K562 (cell line): ENCODE measurements around the gene KCNJ15. TPM values are rescaled to one million over a fixed set of nuclear protein-coding genes. Genes with fewer than 3 reads are reported as not detected.

Experiments used
- ATAC-seq: fragments of 200-7000 bp; cut with Tn5 transposase; 3 replicates; pipeline ENCODE4 v1.9.1; 2020; ENCODE audit warnings: moderate library complexity
- BruUV-seq: library from RNA; stranded (reverse); fragments of 400-500 nt; replicated peaks from 2 replicates; lab custom pipeline; 2021; lab: Mats Ljungman, UMichigan
- CTCF ChIA-PET: fragments of 300-600 bp; formaldehyde crosslinking; extraction: SDS; loops from one replicate; lab custom pipeline; 2021; ENCODE audit warnings: low intra/inter-chr PET ratio; lab: Yijun Ruan, JAX
- POLR2A ChIA-PET: fragments of 300-600, 350-650 bp; sonication (Branson Sonifier 250); formaldehyde crosslinking; extraction: SDS; loops from one replicate; lab custom pipeline; 2021; ENCODE audit warnings: antibody characterized with exemption, inconsistent platforms; lab: Yijun Ruan, JAX
- DNase-seq, 4 experiments: peaks; one replicate each; pipeline versions ENCODE4 v3.0.0 to v3.0.0-alpha.2; 2011 to 2018; ENCODE audit warnings: low spot score in 3 of 4, mixed read lengths in 3 of 4; ENCODE audit errors: extremely low read depth in 1 of 4
- FAIRE-seq: peaks from 2 replicates; lab custom pipeline; 2011; peaks lifted over from hg19 to GRCh38; lab: Jason Lieb, UNC
- H2AFZ ChIP-seq: 2 replicates; pipeline ENCODE4 v1.6.0; 2011; ENCODE audit warnings: low read depth, low read length, control low read depth, inconsistent platforms
- H3K27ac ChIP-seq: fragments of 200-600 bp; 3 replicates; pipeline ENCODE4 v1.8.0; 2011; ENCODE audit warnings: low read depth, mild to moderate bottlenecking, control low read depth, inconsistent platforms, low read length, moderate library complexity, mixed read lengths; ENCODE audit errors: extremely low read depth
- H3K27me3 ChIP-seq, 2 experiments: fragments of 300-600 bp in 1 of 2; 2 replicates in 1 of 2; 3 replicates in 1 of 2; pipeline versions ENCODE4 v1.6.0 to v1.8.0; 2011; ENCODE audit warnings: inconsistent platforms in 2 of 2, low read length in 2 of 2, mild to moderate bottlenecking in 1 of 2, mixed read lengths in 1 of 2, moderate library complexity in 1 of 2; ENCODE audit not compliant: control insufficient read depth in 2 of 2, insufficient read depth in 2 of 2
- H3K36me3 ChIP-seq: fragments of 300-600 bp; 3 replicates; pipeline ENCODE4 v1.8.0; 2011; ENCODE audit warnings: mild to moderate bottlenecking, low read length, inconsistent platforms; ENCODE audit not compliant: control insufficient read depth, insufficient read depth
- H3K4me1 ChIP-seq, 2 experiments: fragments of 200-600 bp in 1 of 2; replicated peaks in 1 of 2; 2 replicates in 1 of 2; 3 replicates in 1 of 2; pipeline versions ENCODE4 v1.5.1 to v1.8.0; 2011; ENCODE audit warnings: inconsistent platforms in 2 of 2, low read length in 2 of 2, mild to moderate bottlenecking in 1 of 2, mixed read lengths in 1 of 2, moderate library complexity in 1 of 2; ENCODE audit not compliant: control insufficient read depth in 2 of 2, insufficient read depth in 2 of 2
- H3K4me2 ChIP-seq: 2 replicates; pipeline ENCODE4 v1.6.1; 2011; ENCODE audit warnings: low read length, control low read depth, inconsistent platforms, mixed read lengths; ENCODE audit not compliant: insufficient read depth
- H3K4me3 ChIP-seq: fragments of 200-600 bp; sonication (generic), shearing (Covaris generic); 2 replicates; pipeline ENCODE4 v1.5.1; 2016; ENCODE audit warnings: control low read depth, inconsistent platforms
- H3K79me2 ChIP-seq: fragments of 200-600 bp; 3 replicates; pipeline ENCODE4 v1.8.0; 2011; ENCODE audit warnings: low read length, inconsistent platforms; ENCODE audit not compliant: control insufficient read depth, insufficient read depth
- H3K9ac ChIP-seq, 2 experiments: 2 replicates each; pipeline versions ENCODE4 v1.6.0 to v1.6.1; 2011; ENCODE audit warnings: low read depth in 2 of 2, low read length in 2 of 2, control low read depth in 1 of 2, inconsistent platforms in 1 of 2, mild to moderate bottlenecking in 1 of 2, mixed read lengths in 1 of 2; ENCODE audit not compliant: insufficient read depth in 1 of 2
- H3K9me1 ChIP-seq: one replicate; pipeline ENCODE4 v1.6.0; 2011; ENCODE audit warnings: inconsistent platforms, mild to moderate bottlenecking, low read length, moderate library complexity; ENCODE audit not compliant: control insufficient read depth, insufficient read depth
- H3K9me3 ChIP-seq: replicated peaks from 2 replicates; pipeline ENCODE4 v1.5.1; 2011; ENCODE audit warnings: low read depth, low read length, inconsistent platforms; ENCODE audit not compliant: control insufficient read depth, insufficient read depth
- H4K20me1 ChIP-seq: replicated peaks from 2 replicates; pipeline ENCODE4 v1.6.1; 2011; ENCODE audit warnings: low read length, inconsistent platforms, mixed read lengths; ENCODE audit not compliant: control insufficient read depth, insufficient read depth
- AFF1 ChIP-seq, 2 experiments: fragments of 450-650 bp; IDR thresholded peaks; 2 replicates each; pipeline ENCODE4 v1.6.1; 2018; ENCODE audit warnings: mild to moderate bottlenecking in 2 of 2, low read depth in 1 of 2; ENCODE audit not compliant: partially characterized antibody in 2 of 2
- CBX3 ChIP-seq, 2 experiments: IDR thresholded peaks; 1 replicate in 1 of 2; 2 replicates in 1 of 2; pipeline ENCODE4 v1.6.1; 2012; ENCODE audit warnings: inconsistent platforms in 2 of 2, low read length in 2 of 2, borderline replicate concordance in 1 of 2, control low read depth in 1 of 2
- HDGF ChIP-seq: fragments of 450-650 bp; IDR thresholded peaks from 2 replicates; pipeline ENCODE4 v1.6.1; 2016
- HES1 ChIP-seq: fragments of 450-650 bp; IDR thresholded peaks from 2 replicates; pipeline ENCODE4 v1.6.1; 2016; ENCODE audit warnings: low read depth, mild to moderate bottlenecking, moderate library complexity
- HNRNPL ChIP-seq: fragments of 200-400 bp; formaldehyde crosslinking; IDR thresholded peaks from 2 replicates; pipeline ENCODE4 v1.6.1; 2017; ENCODE audit warnings: low read depth, mild to moderate bottlenecking, low read length
- NELFE ChIP-seq: IDR thresholded peaks from 2 replicates; pipeline ENCODE4 v1.6.1; 2011; ENCODE audit warnings: mild to moderate bottlenecking; ENCODE audit not compliant: insufficient read depth, insufficient read length
- NR3C1 ChIP-seq: sonication (generic); formaldehyde crosslinking; IDR thresholded peaks from 2 replicates; pipeline ENCODE4 v1.8.1; 2022; ENCODE audit warnings: missing genetic modification reagents
- ZNF274 ChIP-seq: IDR thresholded peaks from 2 replicates; pipeline ENCODE4 v1.6.1; 2011; ENCODE audit warnings: low read depth, mild to moderate bottlenecking, low read length, moderate library complexity, borderline replicate concordance
- ZNF584 ChIP-seq: fragments of 200-800 bp; sonication (Bioruptor generic); IDR thresholded peaks from 2 replicates; pipeline ENCODE4 v1.6.1; 2016; ENCODE audit warnings: low read depth, mild to moderate bottlenecking, missing genetic modification characterization, missing compliant biosample characterization
- WGBS: fragments of 100-300 bp; shearing (Covaris generic); methylation state at CpG from one replicate; pipeline ENCODE4 v1.1.6; 2016; ENCODE audit warnings: low coverage, mixed read lengths; ENCODE audit not compliant: insufficient coverage; ENCODE audit errors: missing lambda C conversion rate; 5-methylcytosine and 5-hydroxymethylcytosine counted together
- in situ Hi-C: fragments of 300-500 bp; cut with MboI; formaldehyde crosslinking; loops from 4 replicates; pipeline ENCODE4 v1.15.0; 2018; ENCODE audit warnings: inconsistent platforms, mixed read lengths
- intact Hi-C: fragments of 100-400 bp; cut with micrococcal nuclease; formaldehyde crosslinking; loops from 2 replicates; pipeline ENCODE4 v1.14.2; 2022
- polyA plus RNA-seq, 8 experiments: library from polyadenylated mRNA; depleted of rRNA in 4 of 8; stranded (reverse) in 5 of 8; unstranded in 3 of 8; fragments of >200 nt; fragmentation: Nextera tagmentation in 2 of 8; fragmentation: Illumina TruSeq in 1 of 8; extraction: Ambion mirVana in 2 of 8; extraction: Trizol in 1 of 8; gene quantifications; 2 replicates each; pipeline versions ENCODE4 v1.2.1 to v1.2.3, GENCODE V29; 2011 to 2014; ENCODE audit warnings: inconsistent platforms in 1 of 8, missing spikeins in 1 of 8
- total RNA-seq, 7 experiments: library from RNA; depleted of rRNA in 6 of 7; stranded (reverse); fragments of >200 nt in 6 of 7; fragmentation: Illumina TruSeq in 2 of 7; extraction: Trizol in 2 of 7; gene quantifications; 2 replicates each; pipeline versions ENCODE4 v1.2.1 to v1.2.3, GENCODE V29; 2011 to 2021; ENCODE audit warnings: low replicate concordance in 1 of 7

KCNJ15 gene
- total and polyA plus RNA-seq, 9 of the 15 experiments (the other 6 are each of a cell fraction or from before 2014, with no cell fraction given): 0.20 to 3.0 (median 0.72) TPM; not detected in 1

DNA sequence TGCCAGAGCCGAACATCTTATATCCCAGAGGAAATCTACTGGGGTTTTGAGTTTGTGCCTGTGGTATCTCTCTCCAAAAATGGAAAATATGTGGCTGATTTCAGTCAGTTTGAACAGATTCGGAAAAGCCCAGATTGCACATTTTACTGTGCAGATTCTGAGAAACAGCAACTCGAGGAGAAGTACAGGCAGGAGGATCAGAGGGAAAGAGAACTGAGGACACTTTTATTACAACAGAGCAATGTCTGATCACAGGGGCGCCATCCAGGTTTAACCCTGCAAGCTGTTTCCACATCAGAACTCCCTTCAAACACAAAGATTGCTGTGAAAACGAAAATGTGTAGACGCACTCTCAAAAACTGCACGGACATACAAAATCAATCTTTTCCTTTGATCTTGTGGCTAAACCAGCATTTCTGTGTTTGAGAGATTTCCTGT is 43.4 kb downstream of the KCNJ15 start:
- Histone ChIP-seq H3K27ac (no peak overlapping the region), H3K4me1 (no peaks in the 10 kb centered on the region), H3K9me3 (no peaks in the 10 kb centered on the region), H3K27me3 (peaks cover 8 to 21% of the 10 kb centered on the region in 2 experiments; a peak in 4 of 5 replicates), H3K4me3 (no peak overlapping the region), H3K9me1 (no peaks in the 10 kb centered on the region), H3K9ac (no peak overlapping the region), H2AFZ (no peak overlapping the region), H3K4me2 (no peak overlapping the region), H3K36me3 (no peaks in the 10 kb centered on the region), H3K79me2 (no peaks in the 10 kb centered on the region), H4K20me1 (no peaks in the 10 kb centered on the region)
- intact Hi-C loops (no loop called here), in situ Hi-C loops (no loop called here)
- DNase-seq (no peak), FAIRE-seq (no peak), ATAC-seq (no peak)
- TF ChIP-seq ZNF274 (no peak), ZNF584 (no peak), HDGF (no peak), HES1 (no peak), CBX3 (IDR thresholded peaks at IDR 0.05; ENCODE audit: borderline replicate concordance in 1 of 2, low read length in 2 of 2) (no peak), NELFE (no peak), HNRNPL (no peak), NR3C1 (CRISPR knock-in tag) (no peak), AFF1 (IDR thresholded peaks at IDR 0.05; ENCODE audit: low read depth in 1 of 2, partially characterized antibody in 2 of 2) (no peak)
- no TSS peak for BruUV-seq
- ChIA-PET CTCF (no interaction called here), POLR2A (no interaction called here)
- WGBS: 2% methylated on average over 7 of the region's 7 CpGs
